Thoracic aorta (tissue), 2 donors: ENCODE results near the gene CCDC121. TPM values are rescaled to one million over a fixed set of nuclear protein-coding genes. Genes with fewer than 3 reads are reported as not detected.
"Not testable (repeated sequence)": the region's sequence is repeated elsewhere in the genome, so short reads cannot be mapped to it uniquely, and the experiment has no call there.

ENCODE experiments used
- ATAC-seq: fragments of 150-250 bp; one replicate; pipeline ENCODE4 v1.8.0; 2017; ENCODE audit warnings: low read depth; ENCODE audit not compliant: insufficient number of reproducible peaks, low FRiP score
- DNase-seq: peaks from one replicate; pipeline ENCODE4 v3.0.0-alpha.2; 2020; ENCODE audit warnings: low spot score
- H3K27ac ChIP-seq, 2 donors: fragments of 200-600 bp; sonication (generic); 1 replicate in 1 of 2; 2 replicates in 1 of 2; pipeline ENCODE4 v1.5.1; 2016; ENCODE audit warnings: mild to moderate bottlenecking in 2 of 2, moderate library complexity in 2 of 2
- H3K27me3 ChIP-seq: fragments of 200-600 bp; sonication (generic); replicated peaks from 2 replicates; pipeline ENCODE4 v1.6.0; 2016; ENCODE audit warnings: mild to moderate bottlenecking; ENCODE audit not compliant: insufficient read depth
- H3K36me3 ChIP-seq: fragments of 200-600 bp; sonication (generic); one replicate; pipeline ENCODE4 v1.5.1; 2016
- H3K4me1 ChIP-seq, 2 donors: fragments of 200-600 bp; sonication (generic); 1 replicate in 1 of 2; 2 replicates in 1 of 2; pipeline versions ENCODE4 v1.5.1 to v1.6.0; 2016; ENCODE audit warnings: low read depth in 2 of 2, mild to moderate bottlenecking in 1 of 2; ENCODE audit not compliant: control insufficient read depth in 1 of 2
- H3K4me3 ChIP-seq: fragments of 200-600 bp; sonication (generic); 2 replicates; pipeline ENCODE4 v1.5.1; 2016; ENCODE audit warnings: mild to moderate bottlenecking
- H3K9me3 ChIP-seq: fragments of 200-600 bp; sonication (generic); 2 replicates; pipeline ENCODE4 v1.5.1; 2016
- CTCF ChIP-seq: fragments of 200-600 bp; sonication (generic); IDR thresholded peaks from one replicate; pipeline ENCODE4 v1.5.1; 2019; ENCODE audit warnings: antibody characterized with exemption
- total RNA-seq, 2 donors: library from RNA; depleted of rRNA; stranded (reverse); fragments of >200 nt; gene quantifications; one replicate each; pipeline versions ENCODE4 v1.1.0 to v1.2.3, GENCODE V29; 2016

CCDC121 gene
- total RNA-seq, 2 donors from 2014 or later = 1.9 to 2.5 TPM

- no peak for TF ChIP-seq CTCF
- Histone ChIP-seq H3K4me1 (no peaks in the 10 kb centered on the region), H3K27me3 (no peaks in the 10 kb centered on the region), H3K36me3 (peaks cover 49% of the 10 kb centered on the region), H3K4me3 (no peak overlapping the region), H3K9me3 (no peaks in the 10 kb centered on the region), H3K27ac (no peak overlapping the region)
- ATAC-seq = no peak
- DNase-seq = no peak
Observed at GRCh38 chr2:27606611-27607010, 22.2 kb downstream of the CCDC121 start.

- H3K36me3 ChIP-seq = peaks cover 20% of the 10 kb centered on the region
- TF ChIP-seq CTCF = no peak
- DNase-seq = no peak
- H3K4me1 ChIP-seq = no peaks in the 10 kb centered on the region
- no peak overlapping the region for H3K27ac ChIP-seq
- H3K27me3 ChIP-seq = no peaks in the 10 kb centered on the region
- ATAC-seq = no peak
- no peak overlapping the region for H3K4me3 ChIP-seq
- H3K9me3 ChIP-seq = peaks cover 5% of the 10 kb centered on the region
Observed at GRCh38 chr2:27596627-27597026, 32.2 kb downstream of the CCDC121 start.

- Histone ChIP-seq H3K9me3 (peaks cover 13% of the 10 kb centered on the region), H3K36me3 (peaks cover 15% of the 10 kb centered on the region)
- not testable (repeated sequence) for ATAC-seq, H3K4me1 ChIP-seq, H3K27me3 ChIP-seq, H3K27ac ChIP-seq, H3K4me3 ChIP-seq, DNase-seq
Observed at GRCh38 chr2:27595412-27595811, 33.4 kb downstream of the CCDC121 start.

GRCh38 chr2:27594020-27594703, 34.6 kb downstream of the CCDC121 start:
- not testable (repeated sequence) for H3K4me1 ChIP-seq, H3K4me3 ChIP-seq, H3K27me3 ChIP-seq, ATAC-seq, H3K27ac ChIP-seq, DNase-seq, H3K36me3 ChIP-seq
- peaks cover 13% of the 10 kb centered on the region for H3K9me3 ChIP-seq

- DNase-seq (no peak), ATAC-seq (no peak)
- no peak overlapping the region for H3K4me3 ChIP-seq
- H3K27me3 ChIP-seq = no peaks in the 10 kb centered on the region
- peaks cover 0 to 2% of the 10 kb centered on the region in 2 donors for H3K4me1 ChIP-seq
- no peaks in the 10 kb centered on the region for H3K36me3 ChIP-seq
- no peak for TF ChIP-seq CTCF
- peaks cover 13% of the 10 kb centered on the region for H3K9me3 ChIP-seq
- H3K27ac ChIP-seq = no peak overlapping the region
Observed at GRCh38 chr2:27593240-27593639, 35.6 kb downstream of the CCDC121 start.

- H3K9me3 ChIP-seq = peaks cover 13% of the 10 kb centered on the region
- no peak overlapping the region for H3K4me3 ChIP-seq
- H3K27ac ChIP-seq = no peak overlapping the region
- TF ChIP-seq CTCF = no peak
- peaks cover 0 to 6% of the 10 kb centered on the region in 2 donors for H3K4me1 ChIP-seq
- ATAC-seq = no peak
- no peaks in the 10 kb centered on the region for H3K27me3 ChIP-seq
- no peaks in the 10 kb centered on the region for H3K36me3 ChIP-seq
- no peak for DNase-seq
Observed at GRCh38 chr2:27591745-27592144, 37.1 kb downstream of the CCDC121 start.
